GM18499 (cell line): ENCODE measurements around the gene HRG.

Experiments
- ATAC-seq: cut with Tn5 transposase; IDR thresholded peaks from one replicate; pipeline ENCODE4 v1.9.1; 2021; ENCODE audit warnings: moderate number of reproducible peaks; ENCODE audit not compliant: insufficient read depth, unreplicated experiment

HRG gene

GRCh38 chr3:186636536-186636935 is 29.3 kb upstream of the HRG start:
- ATAC-seq, result no peak

DNA sequence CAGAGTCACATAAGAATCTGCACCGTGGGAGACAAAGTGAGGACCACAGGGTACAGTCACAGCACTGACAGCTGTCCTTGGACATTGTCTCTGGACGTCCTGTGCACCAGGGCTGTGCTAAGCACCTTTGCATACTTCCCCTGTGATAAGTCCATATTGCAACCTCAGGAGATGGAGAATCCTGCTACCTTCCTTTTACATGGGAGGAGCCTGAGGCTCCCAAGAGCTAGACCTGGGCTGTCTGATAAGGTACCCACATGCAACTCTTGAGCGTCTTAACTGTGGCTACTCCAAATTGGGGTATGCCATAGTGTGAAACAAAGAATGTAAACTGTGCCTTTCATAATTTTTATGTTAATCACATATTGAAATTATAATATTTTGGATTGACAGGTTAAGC is 28.1 kb upstream of the HRG start:
- ATAC-seq, result no peak

DNA sequence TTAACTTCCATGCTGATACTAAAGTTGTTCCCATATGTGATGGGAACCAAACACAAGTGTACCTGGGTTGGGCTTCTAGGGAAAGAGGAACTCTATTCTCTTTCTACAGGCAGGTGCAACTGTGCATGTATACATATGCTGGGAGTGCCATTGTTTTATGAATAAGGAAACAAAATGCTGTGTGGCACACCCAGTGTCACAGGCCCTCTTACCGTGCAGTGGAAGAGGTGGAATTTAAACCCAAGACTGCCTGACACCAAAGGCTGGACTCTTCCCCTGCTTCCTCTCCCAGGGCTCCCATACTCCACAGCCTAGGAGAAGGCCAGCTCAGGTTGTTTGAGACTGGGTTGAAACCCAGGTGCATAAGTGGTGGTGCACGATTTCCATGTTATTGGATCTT is 27.6 kb upstream of the HRG start:
- ATAC-seq, result no peak

DNA sequence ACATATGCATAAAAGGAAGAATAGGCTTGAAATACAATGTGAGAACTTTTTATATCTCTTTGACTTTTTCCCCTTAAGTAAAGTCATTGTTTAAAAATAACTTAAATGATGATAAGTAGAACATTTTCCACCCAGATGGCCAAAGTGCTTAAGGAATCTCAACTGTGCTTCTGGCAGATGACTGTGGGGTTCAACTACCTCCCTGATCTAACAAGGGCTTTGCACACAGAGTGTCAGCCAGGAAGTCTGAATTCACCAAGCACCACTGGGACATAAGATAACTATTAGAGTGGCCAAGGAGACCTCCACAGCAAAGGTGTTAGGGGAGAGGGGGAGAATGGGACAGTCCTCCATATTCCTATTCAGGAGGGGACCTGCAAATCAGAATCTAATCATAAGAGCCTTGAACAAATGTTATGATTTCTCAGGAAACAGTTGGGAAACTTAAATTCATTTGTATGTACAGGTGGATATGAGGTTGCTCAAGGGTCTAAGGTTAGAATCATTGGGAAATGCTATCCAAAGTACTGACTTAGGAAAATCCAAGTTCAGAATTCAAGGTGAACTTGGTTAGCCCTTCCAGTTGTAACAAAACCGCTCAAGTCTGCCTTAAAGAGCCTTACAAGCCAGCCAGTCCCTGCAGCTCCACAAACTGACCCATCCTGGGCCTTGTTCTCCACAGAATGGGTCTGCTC is 25.9 kb upstream of the HRG start, which contains the start of gene FETUB:
TSS of gene FETUB (plus strand) at position 622 of the 695 bp plus-strand sequence. CDS start at position 684, 62 bp downstream.
- no peak for ATAC-seq

GRCh38 chr3:186640473-186640818 is 25.4 kb upstream of the HRG start:
- ATAC-seq, result no peak

GRCh38 chr3:186640929-186641328 is 24.9 kb upstream of the HRG start:
- ATAC-seq, result no peak

DNA sequence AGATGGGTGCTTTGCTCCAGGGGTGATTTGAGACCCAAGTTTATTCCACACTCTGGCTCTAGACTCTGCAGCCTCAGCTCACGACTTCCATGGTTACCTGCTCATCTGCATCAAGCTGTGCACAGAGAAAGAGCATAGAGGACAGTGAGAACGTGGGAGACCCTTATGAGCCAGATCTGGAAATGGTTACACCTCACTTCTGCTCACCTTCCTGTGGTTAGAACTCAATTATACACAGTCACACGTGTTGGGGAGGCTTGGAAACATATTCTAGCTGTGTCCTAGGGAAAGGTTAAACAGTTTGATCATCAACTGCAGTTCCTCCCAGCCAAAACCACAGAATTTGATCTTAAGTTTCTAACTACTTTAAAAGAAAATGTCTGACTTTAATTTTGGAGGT is 23.8 kb upstream of the HRG start:
- ATAC-seq, result no peak

- no peak for ATAC-seq
Observed at GRCh38 chr3:186643493-186643892, 22.3 kb upstream of the HRG start.

DNA sequence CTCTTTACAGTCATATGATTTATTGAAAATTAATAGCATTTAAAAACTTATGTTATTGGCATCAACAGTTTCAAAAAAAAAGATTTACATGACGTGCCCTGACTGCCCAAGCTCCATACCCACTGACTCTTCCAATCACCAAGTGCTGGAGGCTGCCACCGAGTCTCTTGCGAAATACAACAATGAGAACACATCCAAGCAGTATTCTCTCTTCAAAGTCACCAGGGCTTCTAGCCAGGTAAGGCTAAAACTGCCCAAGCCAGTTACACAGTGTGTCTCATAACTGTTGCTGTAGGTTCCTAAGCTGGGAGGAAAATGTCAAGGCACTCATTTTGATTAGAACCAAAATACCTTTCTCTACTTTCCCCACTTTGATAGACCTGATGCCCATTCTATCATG is 21.1 kb upstream of the HRG start:
- ATAC-seq, result no peak

DNA sequence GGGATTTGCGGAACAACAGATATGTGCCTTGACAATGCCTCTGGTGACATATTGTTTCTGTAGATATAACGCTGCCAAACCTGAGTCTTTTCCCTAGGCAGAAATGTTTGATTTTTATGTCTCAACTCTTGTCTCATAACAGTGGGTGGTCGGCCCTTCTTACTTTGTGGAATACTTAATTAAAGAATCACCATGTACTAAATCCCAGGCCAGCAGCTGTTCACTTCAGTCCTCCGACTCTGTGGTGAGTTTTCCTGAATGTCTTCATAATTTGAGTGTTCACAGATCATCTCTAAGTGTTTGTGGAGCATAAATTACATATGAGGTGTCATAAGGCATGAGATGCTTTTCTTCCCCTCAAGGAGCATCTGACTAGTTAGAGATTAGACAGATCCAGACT is 19.7 kb upstream of the HRG start:
- no peak for ATAC-seq

GRCh38 chr3:186646841-186647240 is 19.0 kb upstream of the HRG start:
- ATAC-seq, result no peak

- ATAC-seq, result no peak
Observed at GRCh38 chr3:186648851-186649250, 17.0 kb upstream of the HRG start.

DNA sequence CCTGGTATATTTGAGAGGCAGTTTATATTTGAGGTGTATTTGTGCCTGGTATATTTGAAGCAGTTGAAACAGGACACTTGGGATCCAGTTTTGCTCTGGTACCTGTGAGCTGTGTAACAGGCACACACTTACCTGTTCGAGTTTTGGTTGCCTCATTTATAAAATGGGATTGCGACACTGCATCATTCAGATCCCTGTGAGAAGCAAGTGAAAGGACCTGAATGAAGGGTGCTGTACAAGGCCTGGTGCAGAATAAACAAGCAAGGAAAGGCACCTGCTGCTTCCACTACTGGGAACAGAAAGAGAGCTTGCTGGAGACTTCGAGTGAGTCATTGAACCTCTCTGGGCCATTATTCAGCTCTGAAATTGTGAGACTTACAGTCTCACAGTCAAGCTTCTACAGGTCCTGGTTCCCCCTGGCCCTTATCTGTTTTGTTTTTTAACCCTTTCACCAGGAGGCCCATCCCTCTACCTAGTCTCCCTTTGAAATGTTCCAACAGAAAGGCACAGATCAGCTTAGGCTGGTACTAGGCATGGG is 14.1 kb upstream of the HRG start:
- no peak for ATAC-seq

GRCh38 chr3:186653080-186653707 is 12.6 kb upstream of the HRG start:
- ATAC-seq, result peak; percentile 78

DNA sequence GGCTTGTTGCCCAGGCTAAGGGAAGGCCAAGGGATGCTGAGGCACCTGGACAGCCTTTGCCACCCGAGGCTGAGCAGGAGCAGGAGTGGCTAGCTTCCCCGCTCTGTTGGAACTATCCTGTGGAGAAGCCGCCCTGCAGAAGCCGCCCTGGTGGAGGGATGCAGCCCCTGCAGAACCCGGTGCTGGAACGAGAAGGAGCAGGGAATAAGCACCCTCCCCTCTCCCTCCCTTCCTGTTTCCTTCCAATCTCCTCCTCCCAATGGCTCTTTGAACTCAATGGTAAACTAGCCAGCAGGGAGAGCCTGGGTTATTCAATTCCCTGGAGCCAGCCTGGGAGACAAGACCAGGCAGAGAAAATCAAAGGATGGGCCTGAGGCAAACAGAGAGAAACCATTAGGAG is 11.8 kb upstream of the HRG start:
- no peak for ATAC-seq

GRCh38 chr3:186663361-186664118 is 2.3 kb upstream of the HRG start:
- no peak for ATAC-seq

- no peak for ATAC-seq
Observed at GRCh38 chr3:186664119-186664495, 1.7 kb upstream of the HRG start.

DNA sequence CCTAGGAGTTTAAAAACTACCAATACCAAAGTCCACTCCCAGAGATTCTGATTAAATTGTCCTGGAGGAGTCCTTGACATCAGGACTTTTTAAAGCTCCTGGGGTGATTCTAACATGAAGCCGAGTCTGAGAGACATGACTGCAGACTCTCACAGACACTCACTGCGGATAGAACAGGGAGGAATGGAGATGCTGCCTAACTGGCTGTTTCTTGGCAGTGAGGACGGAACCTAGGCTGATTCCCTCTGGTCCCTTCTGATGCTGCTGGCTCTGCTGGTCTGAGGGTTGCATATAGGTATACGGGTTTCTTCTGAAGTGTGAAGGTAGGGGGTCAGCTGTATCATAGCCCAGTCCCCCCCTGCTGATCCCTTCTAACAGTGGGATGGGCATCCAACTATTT is 1.3 kb upstream of the HRG start:
- ATAC-seq, result no peak

DNA sequence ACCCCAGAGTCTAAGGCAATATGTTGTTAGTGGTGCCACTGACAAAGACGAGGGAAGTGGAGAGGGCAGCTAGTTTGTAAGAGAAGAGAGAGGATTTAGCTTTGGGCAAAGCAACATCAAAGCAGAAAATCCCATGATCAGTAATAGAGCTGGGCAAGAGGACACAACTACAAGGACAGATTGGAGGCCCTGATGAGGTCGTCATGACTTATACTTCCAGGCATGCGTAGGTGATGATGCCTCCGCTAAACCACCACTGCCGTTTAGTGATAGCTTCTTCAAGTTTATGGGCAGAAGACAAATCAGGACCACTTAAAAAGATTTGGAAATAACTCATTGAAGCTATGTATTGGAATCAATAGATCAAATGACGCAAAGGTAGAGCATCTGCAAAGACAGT is 2.6 kb downstream of the HRG start:
- no peak for ATAC-seq

- ATAC-seq, result no peak
Observed at GRCh38 chr3:186669378-186670084, 3.7 kb downstream of the HRG start.

- ATAC-seq, result no peak
Observed at GRCh38 chr3:186670155-186670554, 4.3 kb downstream of the HRG start.
